Retinal pigment epithelial cell (primary cell): ENCODE results near the gene CST9.

ENCODE experiments used
- DNase-seq: peaks from one replicate; pipeline ENCODE4 v3.0.0-alpha.2; 2010; ENCODE audit warnings: low read depth
- H3K4me3 ChIP-seq: 2 replicates; pipeline ENCODE4 v1.5.1; 2011; ENCODE audit warnings: mild to moderate bottlenecking, low read length, control low read depth, moderate library complexity
- TF ChIP-seq, protein P1 (sequence below): conservative IDR thresholded peaks from 2 replicates; pipeline ENCODE4 v1.5.1; 2011; ENCODE audit warnings: low read depth, low read length, control low read depth, inconsistent platforms

The CST9 gene

DNA sequence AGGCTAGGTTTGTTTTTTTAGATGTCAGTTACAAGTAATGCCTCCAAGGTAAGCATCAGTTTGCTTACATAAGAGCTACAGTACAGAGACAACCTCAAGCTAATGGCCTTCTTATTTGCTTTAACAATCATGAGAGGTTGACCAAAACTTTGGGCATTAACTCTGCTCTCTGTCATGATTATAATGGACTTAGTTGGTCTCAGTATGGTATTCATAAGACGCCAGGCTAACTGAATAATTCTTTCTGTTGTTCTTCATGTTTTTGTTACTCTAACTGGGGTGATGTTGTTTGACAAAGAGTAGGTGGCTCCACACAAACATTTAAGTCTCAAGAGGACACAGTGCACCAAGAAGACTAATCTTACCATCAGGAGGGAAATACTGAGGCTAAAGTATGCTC lies 9.8 kb downstream of the CST9 start:
- no peak for DNase-seq
- no peak overlapping the region for H3K4me3 ChIP-seq
- TF ChIP-seq, protein P1, sequence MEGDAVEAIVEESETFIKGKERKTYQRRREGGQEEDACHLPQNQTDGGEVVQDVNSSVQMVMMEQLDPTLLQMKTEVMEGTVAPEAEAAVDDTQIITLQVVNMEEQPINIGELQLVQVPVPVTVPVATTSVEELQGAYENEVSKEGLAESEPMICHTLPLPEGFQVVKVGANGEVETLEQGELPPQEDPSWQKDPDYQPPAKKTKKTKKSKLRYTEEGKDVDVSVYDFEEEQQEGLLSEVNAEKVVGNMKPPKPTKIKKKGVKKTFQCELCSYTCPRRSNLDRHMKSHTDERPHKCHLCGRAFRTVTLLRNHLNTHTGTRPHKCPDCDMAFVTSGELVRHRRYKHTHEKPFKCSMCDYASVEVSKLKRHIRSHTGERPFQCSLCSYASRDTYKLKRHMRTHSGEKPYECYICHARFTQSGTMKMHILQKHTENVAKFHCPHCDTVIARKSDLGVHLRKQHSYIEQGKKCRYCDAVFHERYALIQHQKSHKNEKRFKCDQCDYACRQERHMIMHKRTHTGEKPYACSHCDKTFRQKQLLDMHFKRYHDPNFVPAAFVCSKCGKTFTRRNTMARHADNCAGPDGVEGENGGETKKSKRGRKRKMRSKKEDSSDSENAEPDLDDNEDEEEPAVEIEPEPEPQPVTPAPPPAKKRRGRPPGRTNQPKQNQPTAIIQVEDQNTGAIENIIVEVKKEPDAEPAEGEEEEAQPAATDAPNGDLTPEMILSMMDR: no peak

DNA sequence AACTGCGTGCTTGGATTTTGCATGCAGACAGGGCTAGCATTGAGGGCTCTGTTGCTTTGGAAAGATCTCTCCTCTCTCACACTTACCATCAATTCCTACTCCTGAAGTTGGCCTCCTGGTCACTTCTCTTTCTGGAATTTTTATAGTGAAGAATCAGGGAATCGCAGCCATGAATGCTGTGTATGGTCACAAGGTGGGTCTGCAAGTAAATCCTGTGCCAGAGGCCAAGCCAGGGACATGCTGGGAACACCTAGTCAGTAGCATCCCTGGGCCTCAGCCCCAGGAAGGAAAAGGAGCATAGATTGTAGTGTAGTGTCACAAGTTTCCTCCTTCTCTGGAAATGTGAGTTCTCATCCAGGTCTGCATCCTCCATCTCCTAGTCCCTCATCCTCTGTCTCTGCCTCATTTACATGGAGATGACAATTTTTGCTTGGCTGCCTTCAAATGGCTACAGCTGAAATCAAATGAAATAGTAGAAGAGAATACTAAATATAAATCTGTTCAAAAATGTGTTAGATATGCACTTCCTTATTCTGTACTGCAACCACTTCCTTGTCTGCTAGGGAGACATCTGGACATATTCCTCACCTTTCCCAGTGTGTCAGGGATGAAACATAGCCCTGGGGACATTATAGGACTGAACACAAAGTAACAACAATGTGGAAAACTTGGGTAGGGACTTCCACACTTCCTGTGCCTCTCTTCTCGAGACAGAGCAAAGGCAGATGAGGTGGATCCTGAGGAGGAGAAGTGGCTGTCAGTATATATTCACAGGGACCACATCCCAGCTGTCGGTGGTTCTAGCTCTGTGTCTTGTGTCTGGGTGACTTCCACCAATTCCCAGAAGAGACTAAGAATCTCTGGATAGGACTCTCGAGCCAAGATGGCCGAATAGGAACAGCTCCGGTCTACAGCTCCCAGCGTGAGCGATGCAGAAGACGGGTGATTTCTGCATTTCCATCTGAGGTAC lies 17.0 kb downstream of the CST9 start:
- no peak overlapping the region for H3K4me3 ChIP-seq
- TF ChIP-seq, protein P1: no peak
- DNase-seq: no peak

DNA sequence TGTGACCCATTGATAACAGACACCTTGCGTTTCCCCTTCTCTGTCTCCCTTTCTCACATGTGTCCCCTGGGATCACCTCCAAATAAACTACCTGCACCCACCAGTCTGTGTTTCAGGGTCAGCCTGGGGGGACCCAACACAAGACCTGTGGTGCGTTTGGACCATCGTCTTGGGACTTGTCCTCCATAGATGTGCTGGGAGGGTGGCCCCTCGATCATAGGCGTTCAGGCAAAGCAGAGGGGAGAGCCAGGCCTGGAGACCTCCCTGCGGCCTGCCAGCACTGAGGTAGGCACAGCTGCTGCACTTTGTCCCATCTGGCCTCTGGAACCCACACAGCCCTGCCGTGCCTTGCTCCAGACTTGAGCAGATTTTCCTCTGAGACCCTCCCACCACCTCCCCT lies 18.1 kb downstream of the CST9 start:
- no peak for DNase-seq
- TF ChIP-seq, protein P1: no peak
- no peak overlapping the region for H3K4me3 ChIP-seq

- no peak overlapping the region for H3K4me3 ChIP-seq
- no peak for DNase-seq
- TF ChIP-seq, protein P1: no peak
These were observed 18.8 kb downstream of the CST9 start for GRCh38 chr20:23586735-23587525.

DNA sequence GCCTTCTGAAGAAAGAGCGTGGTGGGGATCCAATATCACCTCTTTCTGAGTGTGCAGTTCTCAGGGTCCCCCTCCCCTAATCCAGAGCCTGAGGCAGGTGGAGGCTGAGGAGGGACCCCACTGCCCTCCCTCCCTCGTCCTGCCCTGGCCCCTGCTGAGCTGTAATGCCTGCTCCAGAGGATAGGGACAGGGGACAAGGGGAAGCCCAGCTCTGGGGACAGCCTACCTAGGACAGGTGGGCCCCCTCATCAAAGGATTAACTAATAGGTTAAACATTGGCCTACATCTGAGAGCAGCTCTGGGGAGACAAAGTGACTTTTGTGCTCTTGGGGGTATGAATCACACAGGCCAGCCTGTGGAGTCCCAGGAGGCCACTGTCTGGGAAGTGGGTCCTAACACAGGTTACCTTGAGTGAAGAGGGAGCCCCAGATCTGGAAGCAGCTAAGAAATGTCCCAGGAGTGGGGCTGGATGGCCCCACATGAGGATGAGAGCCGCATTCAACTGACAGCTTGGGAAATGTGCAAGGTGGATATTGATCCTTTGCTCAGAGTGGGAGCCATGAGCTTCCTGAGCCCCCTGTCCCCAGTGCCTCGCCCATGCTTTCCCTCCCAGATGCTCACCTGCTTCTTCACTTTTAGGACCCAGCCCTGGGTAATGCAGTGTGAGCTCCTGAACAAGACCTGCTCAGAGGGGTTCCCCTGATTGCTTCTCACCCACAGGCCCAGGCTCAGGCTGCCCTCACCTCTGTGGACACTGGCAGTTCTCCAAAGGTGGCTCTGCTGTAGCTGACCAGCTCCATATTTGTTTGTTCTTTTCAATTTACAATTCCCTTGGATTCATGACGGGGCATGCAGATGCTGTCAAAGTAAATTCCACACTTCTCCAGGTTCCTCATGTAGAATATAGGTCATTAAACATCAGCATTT lies 19.6 kb downstream of the CST9 start:
- DNase-seq: no peak
- TF ChIP-seq, protein P1: no peak
- no peak overlapping the region for H3K4me3 ChIP-seq

DNA sequence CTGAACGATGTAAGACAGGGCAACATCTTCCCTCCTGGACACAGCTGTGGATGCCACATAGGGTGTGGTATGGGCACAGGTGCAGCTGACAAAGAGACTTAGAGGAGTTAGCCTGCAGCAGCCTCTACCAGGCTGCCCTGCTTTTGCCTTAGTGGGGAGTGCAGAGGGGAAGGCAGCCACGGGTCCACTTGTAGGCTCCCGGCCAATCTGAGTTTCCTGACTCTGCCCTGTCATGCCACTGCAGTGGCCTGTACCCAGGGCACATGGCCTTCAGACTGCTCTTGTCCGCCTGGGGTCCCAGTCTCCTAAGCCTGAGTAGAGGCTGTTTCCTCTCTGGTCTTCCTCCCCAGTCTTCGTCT lies 20.3 kb downstream of the CST9 start:
- DNase-seq: no peak
- TF ChIP-seq, protein P1: no peak
- no peak overlapping the region for H3K4me3 ChIP-seq
